ENCODE results near the gene WWTR1.

GRCh38 chr3:149567381-149567780, 90.4 kb downstream of the WWTR1 start:
- TF ChIP-seq POLR2A (IDR thresholded peaks at IDR 0.05; ENCODE audit: extremely low read depth, insufficient read length) = no peak
- no peak for TF ChIP-seq CTCF (IDR thresholded peaks at IDR 0.05; ENCODE audit: low read depth, low read length)
- TF ChIP-seq MYC (IDR thresholded peaks at IDR 0.05; ENCODE audit: low read depth, low read length) = no peak
- no peak for TF ChIP-seq MAX (IDR thresholded peaks at IDR 0.05; ENCODE audit: low read depth, low read length)

Data from NB4 (cell line).